Ovary (tissue), 9 donors: ENCODE data around the gene BTBD9. TPM values are rescaled to one million over a fixed set of nuclear protein-coding genes. Genes with fewer than 3 reads are reported as not detected.

ENCODE experiments used
- DNase-seq, 5 donors: peaks; one replicate each; pipeline ENCODE4 v3.0.0-alpha.2; 2019 to 2020
- H3K27ac ChIP-seq, 2 donors: fragments of 200-600 bp; one replicate each; pipeline versions ENCODE4 v1.5.1 to v1.8.0; 2019 to 2022
- H3K27me3 ChIP-seq: fragments of 200-600 bp; one replicate; pipeline ENCODE4 v1.8.0; 2022
- H3K36me3 ChIP-seq: fragments of 200-600 bp; sonication (generic); one replicate; pipeline ENCODE4 v1.5.1; 2019
- H3K4me1 ChIP-seq: one replicate; pipeline ENCODE4 v1.8.1; 2013; ENCODE audit warnings: mild to moderate bottlenecking, moderate library complexity; ENCODE audit not compliant: insufficient read depth
- H3K4me3 ChIP-seq: fragments of 200-600 bp; sonication (generic); one replicate; pipeline ENCODE4 v1.5.1; 2017
- H3K9me3 ChIP-seq, 2 donors: fragments of 200-600 bp in 1 of 2; sonication (generic) in 1 of 2; one replicate each; pipeline versions ENCODE4 v1.5.1 to v1.8.1; 2013 to 2019; ENCODE audit warnings: mild to moderate bottlenecking in 1 of 2, moderate library complexity in 1 of 2
- EP300 ChIP-seq: sonication (generic); formaldehyde crosslinking; IDR thresholded peaks from one replicate; pipeline ENCODE4 v1.6.1; 2017; ENCODE audit warnings: antibody characterized with exemption
- POLR2A ChIP-seq: fragments of 450-650 bp; IDR thresholded peaks from one replicate; pipeline ENCODE4 v1.6.1; 2017; ENCODE audit warnings: antibody characterized with exemption, mild to moderate bottlenecking, moderate library complexity
- WGBS, 3 donors: extraction: QIAGEN DNeasy Blood & Tissue Kit in 1 of 3; methylation state at CpG; one replicate each; pipeline versions ENCODE4 v1.1.5 to v1.1.7; 2013 to 2017; 5-methylcytosine and 5-hydroxymethylcytosine counted together
- intact Hi-C, 4 donors: fragments of 100-400 bp; cut with DNase I; formaldehyde crosslinking; loops; one replicate each; pipeline versions ENCODE4 v1.11.0 to v1.15.1; 2022 to 2023
- polyA plus RNA-seq, 2 donors: library from polyadenylated mRNA; stranded (reverse); fragments of 200-250 nt in 1 of 2; fragments of 350-450 nt in 1 of 2; fragmentation: Illumina TruSeq in 1 of 2; extraction: RNeasy Lipid Tissue Mini Kit (QIAGEN cat#74804) in 1 of 2; gene quantifications; one replicate each; pipeline ENCODE4 v1.2.3, GENCODE V29; 2013 to 2014
- total RNA-seq, 7 donors: library from RNA; depleted of rRNA in 2 of 7; stranded (reverse); fragments of >200 nt in 2 of 7; fragmentation: NEBNext Ultra II Directional in 3 of 7; extraction: Animal tissue kit (Norgen Biotek cat#: 25700) in 3 of 7; gene quantifications; one replicate each; pipeline versions ENCODE4 v1.1.0 to v1.2.4, GENCODE V29; 2016 to 2023
- TF ChIP-seq, protein P1 (sequence below), 3 donors: fragments of 450-650 bp in 2 of 3; fragments of 200-600 bp in 1 of 3; IDR thresholded peaks; one replicate each; pipeline versions ENCODE4 v1.5.1 to v1.8.0; 2016 to 2022; ENCODE audit warnings: antibody characterized with exemption in 3 of 3, mild to moderate bottlenecking in 1 of 3
- donor health status: DM: no; HTN: no; CAD: no; lungs with moderate emphysema.
- donor health status: DM: no; HTN: no; CAD: no.
- donor health status: Bipolar disorder and iron deficiency.
- donor health status: DM: yes; HTN: yes; CAD: no.
- donor health status: DM: no; HTN: no; CAD: no.
- donor health status: DM: yes; HTN: yes; CAD: no.

The BTBD9 gene
- total and polyA plus RNA-seq, 9 donors: 7.2 to 28.8 (median 21.0) TPM

DNA sequence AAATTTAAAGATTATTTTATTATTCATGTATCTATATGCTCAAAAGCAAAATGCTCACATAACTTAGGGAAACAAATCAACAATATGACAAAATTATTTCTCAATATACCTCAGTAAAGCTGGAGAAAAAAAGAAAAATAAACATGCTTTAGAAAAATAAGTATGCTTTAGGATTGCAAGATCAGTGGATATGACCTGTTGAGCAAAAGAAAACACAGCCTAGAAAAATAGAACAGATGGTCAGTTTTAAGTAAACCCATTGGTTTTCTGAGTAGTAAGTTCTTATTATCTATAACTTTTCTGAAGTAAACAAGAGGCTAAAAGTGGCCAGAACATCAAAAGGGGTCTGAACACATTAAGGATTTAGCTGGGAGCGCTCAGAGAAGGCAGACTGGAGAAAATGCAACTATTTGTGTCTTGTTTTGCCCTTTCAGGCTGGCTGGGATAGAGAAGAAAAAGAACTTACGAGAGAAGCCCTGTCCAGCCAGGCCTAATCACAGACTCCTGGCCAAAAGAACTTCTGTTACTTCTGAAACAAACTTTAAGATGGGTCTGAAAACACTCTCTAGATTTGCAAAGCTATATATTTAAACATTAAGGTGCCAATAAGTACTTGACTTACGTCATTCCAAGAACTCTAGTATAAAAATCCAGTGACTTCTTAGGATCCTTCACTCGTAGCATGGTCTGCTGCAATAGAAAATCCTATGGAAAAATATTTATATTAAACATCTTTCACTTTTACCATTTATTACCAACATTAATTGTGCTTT is 46.7 kb upstream of the BTBD9 start:
- DNase-seq: no peak
- Histone ChIP-seq H3K4me1 (peaks cover 9% of the 10 kb centered on the region), H3K27me3 (no peaks in the 10 kb centered on the region), H3K27ac (no peak overlapping the region), H3K4me3 (no peak overlapping the region), H3K9me3 (no peaks in the 10 kb centered on the region), H3K36me3 (no peaks in the 10 kb centered on the region)
- no peak for TF ChIP-seq EP300
- WGBS, 3 donors: 53 to 58% (median 56%) methylated on average over 4 of the region's 4 CpGs
- intact Hi-C loops: loop anchor here in 1 of 4 donors (5.0 kb wide), 1 partner anchor 1339 kb away; no protein-coding TSS in a partner anchor

DNA sequence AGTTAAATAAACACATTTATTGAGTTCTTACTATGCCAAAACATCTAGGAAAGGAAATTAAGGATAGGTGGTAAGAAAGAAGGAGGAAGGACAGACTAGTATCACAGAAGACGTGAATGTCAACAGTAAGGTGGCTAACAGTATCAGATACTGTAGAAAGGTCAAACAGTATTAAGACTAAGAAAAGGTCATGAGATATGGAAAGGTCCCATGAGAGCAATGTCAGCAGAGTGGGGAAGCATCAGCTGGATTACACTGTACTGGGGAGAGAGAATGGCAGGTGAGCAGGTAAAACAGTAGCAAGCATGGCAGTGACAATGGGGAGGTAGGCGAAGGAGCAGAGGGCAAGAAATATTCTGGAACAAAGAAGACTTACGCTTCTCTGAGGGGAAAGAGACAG is 45.2 kb upstream of the BTBD9 start:
- H3K4me3 ChIP-seq: no peak overlapping the region
- no peak overlapping the region for H3K27ac ChIP-seq
- no peaks in the 10 kb centered on the region for H3K36me3 ChIP-seq
- TF ChIP-seq POLR2A (no peak), EP300 (no peak)
- TF ChIP-seq, protein P1, sequence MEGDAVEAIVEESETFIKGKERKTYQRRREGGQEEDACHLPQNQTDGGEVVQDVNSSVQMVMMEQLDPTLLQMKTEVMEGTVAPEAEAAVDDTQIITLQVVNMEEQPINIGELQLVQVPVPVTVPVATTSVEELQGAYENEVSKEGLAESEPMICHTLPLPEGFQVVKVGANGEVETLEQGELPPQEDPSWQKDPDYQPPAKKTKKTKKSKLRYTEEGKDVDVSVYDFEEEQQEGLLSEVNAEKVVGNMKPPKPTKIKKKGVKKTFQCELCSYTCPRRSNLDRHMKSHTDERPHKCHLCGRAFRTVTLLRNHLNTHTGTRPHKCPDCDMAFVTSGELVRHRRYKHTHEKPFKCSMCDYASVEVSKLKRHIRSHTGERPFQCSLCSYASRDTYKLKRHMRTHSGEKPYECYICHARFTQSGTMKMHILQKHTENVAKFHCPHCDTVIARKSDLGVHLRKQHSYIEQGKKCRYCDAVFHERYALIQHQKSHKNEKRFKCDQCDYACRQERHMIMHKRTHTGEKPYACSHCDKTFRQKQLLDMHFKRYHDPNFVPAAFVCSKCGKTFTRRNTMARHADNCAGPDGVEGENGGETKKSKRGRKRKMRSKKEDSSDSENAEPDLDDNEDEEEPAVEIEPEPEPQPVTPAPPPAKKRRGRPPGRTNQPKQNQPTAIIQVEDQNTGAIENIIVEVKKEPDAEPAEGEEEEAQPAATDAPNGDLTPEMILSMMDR (IDR thresholded peaks at IDR 0.05): no peak
- intact Hi-C loops: loop anchor here in 1 of 4 donors (5.0 kb wide), 1 partner anchor 1338 kb away; no protein-coding TSS in a partner anchor
- DNase-seq: no peak
- WGBS, 3 donors: 96 to 98% (median 98%) methylated on average over 3 of the region's 3 CpGs
- H3K9me3 ChIP-seq: no peaks in the 10 kb centered on the region
- no peaks in the 10 kb centered on the region for H3K27me3 ChIP-seq
- H3K4me1 ChIP-seq: peaks cover 9% of the 10 kb centered on the region

DNA sequence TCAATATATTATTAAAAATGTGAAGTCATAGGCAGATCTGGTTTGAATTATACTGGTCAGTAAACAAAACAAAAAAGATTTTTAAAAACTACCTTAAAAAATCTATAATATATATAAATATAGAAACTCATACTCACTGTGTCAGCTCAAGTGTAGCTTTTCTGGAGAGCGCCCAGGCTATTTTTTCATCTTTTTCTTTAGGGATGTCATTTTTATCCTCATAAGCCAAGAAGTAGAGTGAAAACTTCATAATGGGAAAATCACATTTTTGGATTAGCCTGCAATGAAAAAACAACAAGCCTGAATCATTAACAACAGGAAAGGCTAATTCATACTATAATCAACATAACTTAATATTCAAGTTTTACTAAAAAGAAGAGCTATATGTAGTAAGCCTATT is 44.5 kb upstream of the BTBD9 start:
- TF ChIP-seq, protein P1 (IDR thresholded peaks at IDR 0.05): no peak
- TF ChIP-seq POLR2A: no peak
- TF ChIP-seq EP300: no peak
- Histone ChIP-seq H3K36me3 (no peaks in the 10 kb centered on the region), H3K27me3 (no peaks in the 10 kb centered on the region), H3K9me3 (no peaks in the 10 kb centered on the region), H3K27ac (no peak overlapping the region), H3K4me1 (peaks cover 9% of the 10 kb centered on the region), H3K4me3 (no peak overlapping the region)
- DNase-seq: no peak
- intact Hi-C loops: no loop called here
- WGBS, 3 donors: 93 to 95% (median 95%) methylated on average over 1 of the region's 1 CpG

DNA sequence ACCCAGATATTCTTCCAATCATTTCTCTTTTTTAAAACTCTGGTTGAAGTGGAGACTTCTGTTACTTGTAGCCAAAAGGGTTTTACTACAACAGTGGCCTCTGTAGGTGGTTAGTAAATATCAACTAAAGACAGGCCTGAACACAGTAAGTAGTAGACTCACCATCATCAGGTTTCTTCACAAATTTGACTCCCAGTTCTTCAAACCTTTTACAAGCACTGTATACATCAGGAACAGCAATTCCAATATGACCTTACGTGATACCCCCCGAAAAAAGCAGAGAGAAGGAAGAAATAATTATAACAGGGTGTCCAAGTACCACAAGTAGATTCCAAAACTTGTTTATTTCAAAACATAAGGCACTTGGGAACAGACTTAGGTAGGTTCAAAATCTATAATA is 42.1 kb upstream of the BTBD9 start:
- Histone ChIP-seq H3K9me3 (no peaks in the 10 kb centered on the region), H3K27ac (no peak overlapping the region), H3K27me3 (no peaks in the 10 kb centered on the region), H3K4me3 (no peak overlapping the region), H3K4me1 (peaks cover 7% of the 10 kb centered on the region), H3K36me3 (no peaks in the 10 kb centered on the region)
- intact Hi-C loops: no loop called here
- 96 to 98% (median 97%) methylated on average over 2 of the region's 2 CpGs for WGBS, 3 donors
- TF ChIP-seq, protein P1 (IDR thresholded peaks at IDR 0.05): no peak
- TF ChIP-seq POLR2A: no peak
- no peak for TF ChIP-seq EP300
- DNase-seq: no peak

DNA sequence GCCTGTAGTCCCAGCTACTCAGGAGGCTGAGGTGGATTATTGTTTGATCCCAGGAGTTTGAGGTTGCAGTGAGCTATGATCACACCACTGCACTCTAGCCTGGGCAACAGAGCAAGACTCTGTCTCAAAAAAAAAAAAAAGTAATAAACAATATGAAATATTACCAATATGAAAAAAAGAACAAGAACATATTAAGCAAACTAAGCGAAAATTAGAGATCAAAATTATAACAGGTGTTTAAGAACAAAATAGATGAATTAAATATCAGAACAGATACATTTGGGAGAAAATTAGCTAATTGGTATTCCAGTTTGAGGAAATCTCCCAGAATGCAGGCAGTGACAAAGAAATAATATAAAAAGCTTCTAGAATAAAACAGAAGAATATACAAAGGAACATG is 39.9 kb upstream of the BTBD9 start:
- no peak overlapping the region for H3K27ac ChIP-seq
- H3K4me3 ChIP-seq: no peak overlapping the region
- intact Hi-C loops: no loop called here
- 98 to 100% (median 98%) methylated on average over 1 of the region's 1 CpG for WGBS, 3 donors
- DNase-seq: no peak
- no peaks in the 10 kb centered on the region for H3K27me3 ChIP-seq
- TF ChIP-seq, protein P1 (IDR thresholded peaks at IDR 0.05): no peak
- no peak for TF ChIP-seq POLR2A
- no peaks in the 10 kb centered on the region for H3K36me3 ChIP-seq
- peaks cover 5% of the 10 kb centered on the region for H3K4me1 ChIP-seq
- no peaks in the 10 kb centered on the region for H3K9me3 ChIP-seq
